Endothelial cell of umbilical vein (primary cell): ENCODE results near the gene TRMT10C. TPM values are rescaled to one million over a fixed set of nuclear protein-coding genes. Genes with fewer than 3 reads are reported as not detected.
A peak's percentile ranks its signal among the peaks of the same experiment; 100 is the strongest.

ENCODE experiments used
- BruUV-seq: library from RNA; stranded (reverse); fragments of 400-500 nt; replicated peaks from 2 replicates; lab custom pipeline; 2021; lab: Mats Ljungman, UMichigan
- CTCF ChIA-PET: fragments of 300-600, 350-600 bp; sonication (Branson Sonifier 250); formaldehyde crosslinking; loops from one replicate; lab custom pipeline; 2021; ENCODE audit warnings: antibody characterized with exemption, inconsistent platforms; lab: Charles Lee
- POLR2A ChIA-PET: fragments of 300-600, 350-600 bp; sonication (Branson Sonifier 250); formaldehyde crosslinking; loops from one replicate; lab custom pipeline; 2021; ENCODE audit warnings: antibody characterized with exemption, inconsistent platforms; lab: Charles Lee
- DNase-seq: peaks from one replicate; pipeline ENCODE4 v3.0.0-alpha.2; 2011; ENCODE audit warnings: low read depth, low spot score
- FAIRE-seq: peaks from 2 replicates; lab custom pipeline; 2011; peaks lifted over from hg19 to GRCh38; lab: Jason Lieb, UNC
- H2AFZ ChIP-seq: 2 replicates; pipeline ENCODE4 v1.6.0; 2012; ENCODE audit warnings: low read depth, low read length, control low read depth, inconsistent platforms
- H3K27ac ChIP-seq: 2 replicates; pipeline ENCODE4 v1.5.1; 2011; ENCODE audit warnings: low read depth, mild to moderate bottlenecking, control low read depth, low read length, moderate library complexity; ENCODE audit not compliant: insufficient read depth
- H3K27me3 ChIP-seq, 2 experiments: 2 replicates each; pipeline versions ENCODE4 v1.6.0 to v1.6.1; 2011; ENCODE audit warnings: low read length in 2 of 2, mixed read lengths in 1 of 2; ENCODE audit not compliant: control insufficient read depth in 2 of 2, insufficient read depth in 2 of 2
- H3K36me3 ChIP-seq, 2 experiments: 2 replicates in 1 of 2; 3 replicates in 1 of 2; pipeline ENCODE4 v1.5.1; 2011; ENCODE audit warnings: low read length in 2 of 2, mild to moderate bottlenecking in 1 of 2, moderate library complexity in 1 of 2; ENCODE audit not compliant: control insufficient read depth in 2 of 2, insufficient read depth in 2 of 2; ENCODE audit errors: extremely low read depth in 1 of 2
- H3K4me1 ChIP-seq: 3 replicates; pipeline ENCODE4 v1.5.1; 2011; ENCODE audit warnings: mild to moderate bottlenecking, low read length; ENCODE audit not compliant: control insufficient read depth, insufficient read depth; ENCODE audit errors: extremely low read depth
- H3K4me2 ChIP-seq: 2 replicates; pipeline ENCODE4 v1.6.1; 2011; ENCODE audit warnings: low read length, control low read depth, mixed read lengths; ENCODE audit not compliant: insufficient read depth
- H3K4me3 ChIP-seq, 3 experiments: fragments of 200-600 bp in 1 of 3; sonication (generic), shearing (Covaris generic) in 1 of 3; replicated peaks in 1 of 3; 2 replicates each; pipeline ENCODE4 v1.5.1; 2011 to 2016; ENCODE audit warnings: control low read depth in 3 of 3, low read length in 3 of 3, mild to moderate bottlenecking in 2 of 3, inconsistent platforms in 1 of 3, low read depth in 1 of 3, moderate library complexity in 1 of 3; ENCODE audit not compliant: insufficient read depth in 1 of 3
- H3K79me2 ChIP-seq: 2 replicates; pipeline ENCODE4 v1.6.0; 2012; ENCODE audit warnings: low read length, inconsistent platforms; ENCODE audit not compliant: control insufficient read depth, insufficient read depth
- H3K9ac ChIP-seq: replicated peaks from 2 replicates; pipeline ENCODE3; 2011; ENCODE audit warnings: low read length, control low read depth; ENCODE audit not compliant: insufficient read depth; ENCODE audit errors: extremely low read depth
- H3K9me1 ChIP-seq: replicated peaks from 3 replicates; pipeline ENCODE4 v1.6.0; 2011; ENCODE audit warnings: mild to moderate bottlenecking, low read length; ENCODE audit not compliant: control insufficient read depth, insufficient read depth; ENCODE audit errors: extremely low read depth
- H3K9me3 ChIP-seq: replicated peaks from 2 replicates; pipeline ENCODE4 v1.5.1; 2012; ENCODE audit warnings: low read length, inconsistent platforms; ENCODE audit not compliant: control insufficient read depth, insufficient read depth
- H4K20me1 ChIP-seq: replicated peaks from 2 replicates; pipeline ENCODE3; 2011; ENCODE audit warnings: mild to moderate bottlenecking, low read length; ENCODE audit not compliant: control insufficient read depth, insufficient read depth; ENCODE audit errors: extremely low read depth
- FOS ChIP-seq: IDR thresholded peaks from 2 replicates; pipeline ENCODE4 v1.6.1; 2011; ENCODE audit warnings: mild to moderate bottlenecking, low read length, moderate library complexity, borderline replicate concordance; ENCODE audit not compliant: insufficient read depth
- JUN ChIP-seq: IDR thresholded peaks from 2 replicates; pipeline ENCODE4 v1.6.1; 2011; ENCODE audit warnings: borderline replicate concordance, low read depth; ENCODE audit not compliant: insufficient read length, insufficient read depth
- MAX ChIP-seq: IDR thresholded peaks from 2 replicates; pipeline ENCODE4 v1.6.1; 2011; ENCODE audit not compliant: insufficient read depth, insufficient read length
- MYC ChIP-seq: IDR thresholded peaks from one replicate; pipeline ENCODE4 v1.6.1; 2011; ENCODE audit warnings: mild to moderate bottlenecking, low read depth, low read length
- POLR2A ChIP-seq: IDR thresholded peaks from 2 replicates; pipeline ENCODE4 v1.6.1; 2012; ENCODE audit warnings: low read depth, mild to moderate bottlenecking, control low read depth, low read length
- POLR2AphosphoS5 ChIP-seq: IDR thresholded peaks from 2 replicates; pipeline ENCODE4 v1.6.1; 2012; ENCODE audit warnings: low read depth, mild to moderate bottlenecking, control low read depth, low read length, moderate library complexity; ENCODE audit not compliant: insufficient read depth
- dilution Hi-C: fragments of 300-500 bp; cut with MboI; formaldehyde crosslinking; loops from one replicate; pipeline ENCODE4 v1.15.0; 2019; ENCODE audit warnings: low sequenced_read_pairs; ENCODE audit not compliant: extremely low pct_ligation_motif_present
- intact Hi-C: fragments of 100-400 bp; cut with micrococcal nuclease; formaldehyde crosslinking; loops from one replicate; pipeline ENCODE4 v1.10.0; 2022
- polyA plus RNA-seq, 4 experiments: library from polyadenylated mRNA; depleted of rRNA in 3 of 4; stranded (reverse) in 3 of 4; unstranded in 1 of 4; fragments of >200 nt; gene quantifications; 2 replicates each; pipeline versions ENCODE4 v1.2.1 to v1.2.3, GENCODE V29; 2011 to 2012; ENCODE audit warnings: missing spikeins in 1 of 4
- total RNA-seq: library from RNA; stranded (reverse); gene quantifications from 2 replicates; pipeline ENCODE4 v1.2.3, GENCODE V29; 2021
- TF ChIP-seq, protein P1 (sequence below), 2 donors: IDR thresholded peaks; 1 replicate in 1 of 2; 2 replicates in 1 of 2; pipeline ENCODE4 v1.5.1; 2011; ENCODE audit warnings: low read length in 2 of 2, mild to moderate bottlenecking in 2 of 2, moderate library complexity in 2 of 2, control low read depth in 1 of 2, inconsistent platforms in 1 of 2, low read depth in 1 of 2; ENCODE audit not compliant: insufficient read depth in 1 of 2; ENCODE audit errors: extremely low read depth in 1 of 2

Gene TRMT10C
- total and polyA plus RNA-seq, 2 donors (not counting 3 experiments of a cell fraction or from before 2014, with no cell fraction given) = 16.6 to 28.0 TPM

DNA sequence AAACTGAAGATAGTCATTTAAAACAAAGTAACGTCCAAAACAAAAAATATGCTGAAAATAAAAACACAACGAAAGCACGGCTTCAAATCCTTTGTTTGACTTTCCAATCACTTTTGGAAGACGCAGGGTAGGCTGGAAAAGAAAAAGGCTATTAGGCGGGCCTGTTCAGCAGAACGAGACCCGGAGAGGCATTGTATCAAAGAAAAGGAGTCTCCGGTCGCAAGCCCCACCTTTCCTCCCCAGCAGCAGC is 49.3 kb upstream of the TRMT10C start:
- ChIA-PET POLR2A (interaction anchor here (1.1 to 1.3 kb wide), 3 partner anchors 9 to 51 kb away, joined by 3 to 4 read pairs (median 3); partner anchors contain the start of gene TRMT10C), CTCF (interaction anchor here (1.2 to 1.5 kb wide), 3 partner anchors 8 to 61 kb away, joined by 3 to 6 read pairs (median 5); partner anchors contain the start of gene PCNP)
- no peak for DNase-seq
- no peaks in the 10 kb centered on the region for H3K9me1 ChIP-seq
- peak overlapping the region; percentile 90 for H2AFZ ChIP-seq
- H3K4me3 ChIP-seq = peak overlapping the region; percentile 70 to 91 (median 74)
- no peaks in the 10 kb centered on the region for H4K20me1 ChIP-seq
- TF ChIP-seq, protein P1, sequence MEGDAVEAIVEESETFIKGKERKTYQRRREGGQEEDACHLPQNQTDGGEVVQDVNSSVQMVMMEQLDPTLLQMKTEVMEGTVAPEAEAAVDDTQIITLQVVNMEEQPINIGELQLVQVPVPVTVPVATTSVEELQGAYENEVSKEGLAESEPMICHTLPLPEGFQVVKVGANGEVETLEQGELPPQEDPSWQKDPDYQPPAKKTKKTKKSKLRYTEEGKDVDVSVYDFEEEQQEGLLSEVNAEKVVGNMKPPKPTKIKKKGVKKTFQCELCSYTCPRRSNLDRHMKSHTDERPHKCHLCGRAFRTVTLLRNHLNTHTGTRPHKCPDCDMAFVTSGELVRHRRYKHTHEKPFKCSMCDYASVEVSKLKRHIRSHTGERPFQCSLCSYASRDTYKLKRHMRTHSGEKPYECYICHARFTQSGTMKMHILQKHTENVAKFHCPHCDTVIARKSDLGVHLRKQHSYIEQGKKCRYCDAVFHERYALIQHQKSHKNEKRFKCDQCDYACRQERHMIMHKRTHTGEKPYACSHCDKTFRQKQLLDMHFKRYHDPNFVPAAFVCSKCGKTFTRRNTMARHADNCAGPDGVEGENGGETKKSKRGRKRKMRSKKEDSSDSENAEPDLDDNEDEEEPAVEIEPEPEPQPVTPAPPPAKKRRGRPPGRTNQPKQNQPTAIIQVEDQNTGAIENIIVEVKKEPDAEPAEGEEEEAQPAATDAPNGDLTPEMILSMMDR (IDR thresholded peaks at IDR 0.05; ENCODE audit: extremely low read depth in 1 of 2, insufficient read depth in 1 of 2, low read depth in 1 of 2, low read length in 2 of 2) = no peak
- TF ChIP-seq POLR2AphosphoS5 (no peak), JUN (no peak), POLR2A (no peak), MAX (no peak), MYC (no peak), FOS (no peak)
- TSS peak; percentile 71 for BruUV-seq
- no peak for FAIRE-seq
- peak overlapping the region; percentile 98 for H3K9ac ChIP-seq
- H3K27ac ChIP-seq = peak overlapping the region; percentile 93
- peaks cover 3% of the 10 kb centered on the region for H3K79me2 ChIP-seq
- peaks cover 13% of the 10 kb centered on the region for H3K4me1 ChIP-seq
- H3K9me3 ChIP-seq = no peaks in the 10 kb centered on the region
- dilution Hi-C loops = no loop called here
- H3K4me2 ChIP-seq = peak overlapping the region; percentile 87
- no peaks in the 10 kb centered on the region for H3K27me3 ChIP-seq
- H3K36me3 ChIP-seq = no peaks in the 10 kb centered on the region
- intact Hi-C loops = loop anchor here (1.0 kb wide), 1 partner anchor 62 kb away; the partner anchor contains the start of gene PCNP
